Neural progenitor cell (in vitro differentiated cells): ENCODE data around the gene C8G.

Source experiments
- EZH2 ChIP-seq: fragments of 200-600 bp; sonication (generic); IDR thresholded peaks from 2 replicates; pipeline ENCODE4 v1.6.1; 2017; ENCODE audit warnings: antibody characterized with exemption, mild to moderate bottlenecking, moderate library complexity
- EZH2phosphoT487 ChIP-seq: fragments of 200-600 bp; sonication (generic); IDR thresholded peaks from 2 replicates; pipeline ENCODE4 v1.6.1; 2017; ENCODE audit warnings: antibody characterized with exemption
- TF ChIP-seq, protein P1 (sequence below): fragments of 200-600 bp; sonication (generic); IDR thresholded peaks from 2 replicates; pipeline ENCODE4 v1.5.1; 2017; ENCODE audit warnings: antibody characterized with exemption, mild to moderate bottlenecking

GRCh38 chr9:136964171-136964689, 19.2 kb downstream of the C8G start:
- TF ChIP-seq, protein P1, sequence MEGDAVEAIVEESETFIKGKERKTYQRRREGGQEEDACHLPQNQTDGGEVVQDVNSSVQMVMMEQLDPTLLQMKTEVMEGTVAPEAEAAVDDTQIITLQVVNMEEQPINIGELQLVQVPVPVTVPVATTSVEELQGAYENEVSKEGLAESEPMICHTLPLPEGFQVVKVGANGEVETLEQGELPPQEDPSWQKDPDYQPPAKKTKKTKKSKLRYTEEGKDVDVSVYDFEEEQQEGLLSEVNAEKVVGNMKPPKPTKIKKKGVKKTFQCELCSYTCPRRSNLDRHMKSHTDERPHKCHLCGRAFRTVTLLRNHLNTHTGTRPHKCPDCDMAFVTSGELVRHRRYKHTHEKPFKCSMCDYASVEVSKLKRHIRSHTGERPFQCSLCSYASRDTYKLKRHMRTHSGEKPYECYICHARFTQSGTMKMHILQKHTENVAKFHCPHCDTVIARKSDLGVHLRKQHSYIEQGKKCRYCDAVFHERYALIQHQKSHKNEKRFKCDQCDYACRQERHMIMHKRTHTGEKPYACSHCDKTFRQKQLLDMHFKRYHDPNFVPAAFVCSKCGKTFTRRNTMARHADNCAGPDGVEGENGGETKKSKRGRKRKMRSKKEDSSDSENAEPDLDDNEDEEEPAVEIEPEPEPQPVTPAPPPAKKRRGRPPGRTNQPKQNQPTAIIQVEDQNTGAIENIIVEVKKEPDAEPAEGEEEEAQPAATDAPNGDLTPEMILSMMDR: no peak
- TF ChIP-seq EZH2phosphoT487: no peak
- no peak for TF ChIP-seq EZH2
